ENCODE data around the gene EXOSC5.
A peak's percentile ranks its signal among the peaks of the same experiment; 100 is the strongest.
"Not testable (repeated sequence)": the region's sequence is repeated elsewhere in the genome, so short reads cannot be mapped to it uniquely, and the experiment has no call there.

The EXOSC5 gene

GRCh38 chr19:41403181-41403970, 6.2 kb upstream of the EXOSC5 start:
- no peak for DNase-seq

- DNase-seq: no peak
Measured at GRCh38 chr19:41402010-41402409, 4.9 kb upstream of the EXOSC5 start.

GRCh38 chr19:41401483-41401882, 4.3 kb upstream of the EXOSC5 start:
- no peak for DNase-seq

- DNase-seq: no peak
Measured at GRCh38 chr19:41399525-41399924, 2.4 kb upstream of the EXOSC5 start.

- no peak for DNase-seq
Measured at GRCh38 chr19:41399091-41399490, 1.9 kb upstream of the EXOSC5 start.

- DNase-seq: no peak
Measured at GRCh38 chr19:41398598-41398997, 1.4 kb upstream of the EXOSC5 start.

GRCh38 chr19:41398050-41398418, 875 bp upstream of the EXOSC5 start:
- DNase-seq: no peak

- no peak for DNase-seq
Measured at GRCh38 chr19:41395355-41395754, 1.8 kb downstream of the EXOSC5 start.

- no peak for DNase-seq
Measured at GRCh38 chr19:41392775-41393174, 4.4 kb downstream of the EXOSC5 start.

- no peak for DNase-seq
Measured at GRCh38 chr19:41391618-41392017, 5.5 kb downstream of the EXOSC5 start.

- no peak for DNase-seq
Measured at GRCh38 chr19:41386442-41386841, 10.7 kb downstream of the EXOSC5 start.

GRCh38 chr19:41384351-41384750, 12.8 kb downstream of the EXOSC5 start:
- DNase-seq: no peak

GRCh38 chr19:41381536-41381935, 15.6 kb downstream of the EXOSC5 start:
- not testable (repeated sequence) for DNase-seq

- DNase-seq: no peak
Measured at GRCh38 chr19:41377977-41378709, 19.0 kb downstream of the EXOSC5 start.

GRCh38 chr19:41376998-41377365, 20.2 kb downstream of the EXOSC5 start:
- no peak for DNase-seq

GRCh38 chr19:41376241-41376997, 20.7 kb downstream of the EXOSC5 start, which contains the start of gene TMEM91:
TMEM91 (plus strand) TSS chr19:41376533; CDS start chr19:41378310, 1,777 bp downstream.
- DNase-seq: peak; percentile 35

GRCh38 chr19:41373993-41374392, 23.2 kb downstream of the EXOSC5 start:
- DNase-seq: peak; percentile 78

GRCh38 chr19:41372501-41372900, 24.7 kb downstream of the EXOSC5 start:
- DNase-seq: no peak

GRCh38 chr19:41371541-41371940, 25.6 kb downstream of the EXOSC5 start:
- DNase-seq: no peak

GRCh38 chr19:41371119-41371518, 26.0 kb downstream of the EXOSC5 start:
- not testable (repeated sequence) for DNase-seq

GRCh38 chr19:41369769-41370168, 27.4 kb downstream of the EXOSC5 start:
- no peak for DNase-seq

- DNase-seq: no peak
Measured at GRCh38 chr19:41367848-41368301, 29.3 kb downstream of the EXOSC5 start.

- DNase-seq: no peak
Measured at GRCh38 chr19:41366089-41366488, 31.1 kb downstream of the EXOSC5 start.
